Measurements from ENCODE around the gene RAB40C. TPM values are rescaled to one million over a fixed set of nuclear protein-coding genes. Genes with fewer than 3 reads are reported as not detected.

RAB40C gene
- total and polyA plus RNA-seq, 9 of the 15 experiments (the other 6 are each of a cell fraction or from before 2014, with no cell fraction given) = 0.17 to 23.4 (median 8.7) TPM

- no peak for TF ChIP-seq CBX8 (IDR thresholded peaks at IDR 0.05; ENCODE audit: borderline replicate concordance, extremely low read depth, low read depth, low read length, poor library complexity, severe bottlenecking)
- TF ChIP-seq CHD2 (IDR thresholded peaks at IDR 0.05; ENCODE audit: low read depth, low read length) = no peak
- no peak for TF ChIP-seq TCF7L2 (IDR thresholded peaks at IDR 0.05; ENCODE audit: low read depth, low read length)
- TF ChIP-seq HDAC3 (IDR thresholded peaks at IDR 0.05; ENCODE audit: borderline replicate concordance, partially characterized antibody) = no peak
- TF ChIP-seq, protein P1, sequence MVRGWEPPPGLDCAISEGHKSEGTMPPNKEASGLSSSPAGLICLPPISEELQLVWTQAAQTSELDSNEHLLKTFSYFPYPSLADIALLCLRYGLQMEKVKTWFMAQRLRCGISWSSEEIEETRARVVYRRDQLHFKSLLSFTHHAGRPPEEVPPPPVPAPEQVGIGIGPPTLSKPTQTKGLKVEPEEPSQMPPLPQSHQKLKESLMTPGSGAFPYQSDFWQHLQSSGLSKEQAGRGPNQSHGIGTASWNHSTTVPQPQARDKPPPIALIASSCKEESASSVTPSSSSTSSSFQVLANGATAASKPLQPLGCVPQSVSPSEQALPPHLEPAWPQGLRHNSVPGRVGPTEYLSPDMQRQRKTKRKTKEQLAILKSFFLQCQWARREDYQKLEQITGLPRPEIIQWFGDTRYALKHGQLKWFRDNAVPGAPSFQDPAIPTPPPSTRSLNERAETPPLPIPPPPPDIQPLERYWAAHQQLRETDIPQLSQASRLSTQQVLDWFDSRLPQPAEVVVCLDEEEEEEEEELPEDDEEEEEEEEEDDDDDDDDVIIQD (CRISPR knock-in tag; IDR thresholded peaks at IDR 0.05) = no peak
- no peak for TF ChIP-seq ZNF76 (CRISPR knock-in tag; IDR thresholded peaks at IDR 0.05; ENCODE audit: borderline replicate concordance)
- no peak for TF ChIP-seq ZNF699 (CRISPR knock-in tag; IDR thresholded peaks at IDR 0.05; ENCODE audit: insufficient replicate concordance)
- no peak for TF ChIP-seq SMARCC2 (IDR thresholded peaks at IDR 0.05; ENCODE audit: low read depth)
- no peak for TF ChIP-seq ZNF165 (CRISPR knock-in tag; IDR thresholded peaks at IDR 0.05; ENCODE audit: borderline replicate concordance)
- no peak for TF ChIP-seq ZNF133 (CRISPR knock-in tag; IDR thresholded peaks at IDR 0.05)
- no peak for TF ChIP-seq FOSL1 (tag; conservative IDR thresholded peaks at IDR 0.05)
- peak; percentile 48 for TF ChIP-seq ZFX (CRISPR knock-in tag; IDR thresholded peaks at IDR 0.05)
- no peak for TF ChIP-seq ZNF717 (CRISPR knock-in tag; IDR thresholded peaks at IDR 0.05)
- no peak for TF ChIP-seq ZBED1 (IDR thresholded peaks at IDR 0.05)
- no peak for TF ChIP-seq SRSF1 (IDR thresholded peaks at IDR 0.05; ENCODE audit: low read depth, low read length)
- peak; percentile 15 to 26; a peak in 2 of 4 replicates for TF ChIP-seq NRF1 (conservative IDR thresholded peaks at IDR 0.05 in 1 of 2, IDR thresholded peaks at IDR 0.05 in 1 of 2)
- peak; percentile 49 to 72; a peak in 2 of 4 replicates for TF ChIP-seq MNT (conservative IDR thresholded peaks at IDR 0.05)
- TF ChIP-seq HDAC8 (tag; IDR thresholded peaks at IDR 0.05) = no peak
- no peak for TF ChIP-seq SOX6 (IDR thresholded peaks at IDR 0.05)
- TF ChIP-seq ELF2 (CRISPR knock-in tag; IDR thresholded peaks at IDR 0.05) = no peak
- no peak for TF ChIP-seq MAFG (tag; conservative IDR thresholded peaks at IDR 0.05)
- no peak for TF ChIP-seq EZH2 (IDR thresholded peaks at IDR 0.05; ENCODE audit: borderline replicate concordance, low read depth, low read length)
- peak; percentile 59 for TF ChIP-seq GABPB1 (CRISPR knock-in tag; IDR thresholded peaks at IDR 0.05)
- no peak for TF ChIP-seq PRPF4 (IDR thresholded peaks at IDR 0.05; ENCODE audit: insufficient read depth, low read depth, low read length, poor library complexity, severe bottlenecking)
- TF ChIP-seq SIRT6 (IDR thresholded peaks at IDR 0.05; ENCODE audit: low read depth, low read length) = no peak
- TF ChIP-seq MEF2D (tag; conservative IDR thresholded peaks at IDR 0.05; ENCODE audit: low read depth) = no peak
- no peak for TF ChIP-seq ZFP1 (CRISPR knock-in tag; IDR thresholded peaks at IDR 0.05)
Observed at GRCh38 chr16:660459-661183, 70.8 kb downstream of the RAB40C start (continued).
